GM19467 (cell line): ENCODE data around the gene CLIC5.
"Not testable (repeated sequence)": the region's sequence is repeated elsewhere in the genome, so short reads cannot be mapped to it uniquely, and the experiment has no call there.

Experiments used
- ATAC-seq: cut with Tn5 transposase; IDR thresholded peaks from one replicate; pipeline ENCODE4 v1.9.1; 2021; ENCODE audit warnings: mild to moderate bottlenecking, moderate library complexity; ENCODE audit not compliant: unreplicated experiment

The CLIC5 gene

GRCh38 chr6:45929421-45930361 is 86.0 kb downstream of the CLIC5 start:
- ATAC-seq, result no peak

- no peak for ATAC-seq
Measured at GRCh38 chr6:45928721-45929305, 86.8 kb downstream of the CLIC5 start.

GRCh38 chr6:45927421-45928320 is 88.0 kb downstream of the CLIC5 start:
- ATAC-seq, result no peak

- not testable (repeated sequence) for ATAC-seq
Measured at GRCh38 chr6:45926423-45926822, 89.2 kb downstream of the CLIC5 start.

GRCh38 chr6:45924763-45925342 is 90.8 kb downstream of the CLIC5 start:
- no peak for ATAC-seq

GRCh38 chr6:45923831-45924391 is 91.7 kb downstream of the CLIC5 start:
- no peak for ATAC-seq

- ATAC-seq, result peak; percentile 46
Measured at GRCh38 chr6:45922728-45923351, 92.8 kb downstream of the CLIC5 start.

GRCh38 chr6:45921691-45922281 is 93.9 kb downstream of the CLIC5 start:
- no peak for ATAC-seq

GRCh38 chr6:45920819-45921511 is 94.7 kb downstream of the CLIC5 start:
- peak; percentile 47 for ATAC-seq

DNA sequence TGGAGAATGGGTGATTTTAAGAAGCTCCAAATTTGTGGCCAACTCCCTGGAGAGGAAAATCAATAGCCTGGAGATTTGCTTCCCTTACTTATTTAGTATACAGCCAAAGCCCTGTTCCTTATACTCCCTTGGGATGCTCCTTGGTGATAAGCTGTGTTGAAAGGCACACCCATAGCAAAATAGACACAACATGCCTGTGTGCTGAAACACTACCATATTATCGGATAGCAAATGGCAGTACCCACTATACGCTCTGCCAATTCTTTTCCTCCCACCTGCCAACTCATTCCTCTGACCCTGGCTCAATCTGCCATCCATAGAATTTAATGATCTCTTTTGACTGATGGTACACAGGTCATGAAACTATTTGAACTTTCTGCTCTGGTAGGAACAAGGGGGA is 98.2 kb downstream of the CLIC5 start:
- no peak for ATAC-seq

DNA sequence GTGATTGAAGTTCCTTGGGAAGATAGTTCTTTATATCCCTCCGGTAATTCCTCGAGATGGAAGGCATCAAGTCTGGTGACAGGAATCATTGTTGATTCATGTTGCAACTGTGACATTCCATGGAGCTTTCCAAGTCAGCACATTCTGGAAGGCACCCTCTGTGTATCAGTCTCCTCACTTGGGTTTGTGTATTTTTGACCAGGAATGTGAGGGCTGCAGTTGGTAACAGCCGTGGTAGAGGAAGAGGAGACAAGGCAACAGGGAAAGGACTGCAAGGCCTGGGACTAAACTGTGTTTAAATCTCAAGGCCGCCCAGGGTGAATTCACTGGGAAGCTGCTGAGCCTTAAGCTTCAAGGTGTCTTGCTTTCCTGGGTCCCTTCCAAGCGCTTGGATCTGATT is 99.0 kb downstream of the CLIC5 start:
- ATAC-seq, result no peak

GRCh38 chr6:45915780-45916468 is 99.7 kb downstream of the CLIC5 start:
- ATAC-seq, result no peak

- ATAC-seq, result no peak
Measured at GRCh38 chr6:45911691-45912090, 104.0 kb downstream of the CLIC5 start.

DNA sequence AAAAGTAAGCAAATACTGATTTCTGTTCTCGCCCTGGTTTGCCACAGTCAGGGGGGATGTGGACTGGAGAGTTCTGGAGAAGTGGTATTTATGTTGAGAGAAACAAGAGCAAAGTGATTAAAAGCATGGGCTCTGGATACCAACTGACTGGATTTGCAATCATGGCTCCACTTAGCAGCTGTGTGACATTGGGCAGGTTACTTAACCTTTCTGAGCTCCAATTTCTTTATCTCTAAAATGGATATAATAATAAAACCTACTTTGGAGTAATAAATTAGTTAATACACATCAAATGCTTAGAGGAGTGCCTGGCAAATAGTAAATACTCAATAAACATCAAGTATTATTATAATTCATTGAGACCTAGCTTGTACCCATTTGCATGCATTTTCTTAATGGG is 111.7 kb downstream of the CLIC5 start:
- ATAC-seq, result no peak

GRCh38 chr6:45902984-45903383 is 112.7 kb downstream of the CLIC5 start:
- no peak for ATAC-seq

- no peak for ATAC-seq
Measured at GRCh38 chr6:45901767-45902650, 113.7 kb downstream of the CLIC5 start.
